GM12891 (cell line): ENCODE results near the gene CPVL.
"Not testable (repeated sequence)": the region's sequence is repeated elsewhere in the genome, so short reads cannot be mapped to it uniquely, and the experiment has no call there.

Experiments used
- POLR2A ChIP-seq: IDR thresholded peaks from 2 replicates; pipeline ENCODE4 v1.6.1; 2011; ENCODE audit warnings: low read depth, low read length, control low read depth
- POLR2AphosphoS5 ChIP-seq: IDR thresholded peaks from 2 replicates; pipeline ENCODE4 v1.6.1; 2011; ENCODE audit warnings: low read depth, low read length, control low read depth
- POU2F2 ChIP-seq: IDR thresholded peaks from 2 replicates; pipeline ENCODE4 v1.6.1; 2011; ENCODE audit warnings: low read depth, mild to moderate bottlenecking, control low read depth, low read length, moderate library complexity
- SPI1 ChIP-seq: IDR thresholded peaks from 2 replicates; pipeline ENCODE4 v1.6.1; 2011; ENCODE audit warnings: low read depth, low read length, control low read depth
- TAF1 ChIP-seq: IDR thresholded peaks from 2 replicates; pipeline ENCODE4 v1.6.1; 2011; ENCODE audit warnings: low read depth, low read length, control low read depth

- TF ChIP-seq POLR2A, POLR2AphosphoS5, TAF1, SPI1, POU2F2: not testable (repeated sequence)
Observed at GRCh38 chr7:29114266-29114665, 32.1 kb downstream of the CPVL start.
